IPS-15b (cell line): Measurements from ENCODE around the gene TEX2.
"Not testable (repeated sequence)": the region's sequence is repeated elsewhere in the genome, so short reads cannot be mapped to it uniquely, and the experiment has no call there.

Source experiments
- H3K27me3 ChIP-seq: one replicate; pipeline ENCODE4 v1.6.1; 2013; ENCODE audit warnings: low read length; ENCODE audit not compliant: control insufficient read depth, insufficient read depth
- H3K36me3 ChIP-seq: one replicate; pipeline ENCODE4 v1.6.1; 2013; ENCODE audit warnings: low read length; ENCODE audit not compliant: control insufficient read depth, insufficient read depth
- H3K4me1 ChIP-seq: one replicate; pipeline ENCODE4 v1.6.1; 2013; ENCODE audit warnings: mild to moderate bottlenecking, low read length; ENCODE audit not compliant: control insufficient read depth, insufficient read depth
- H3K4me3 ChIP-seq: one replicate; pipeline ENCODE4 v1.5.1; 2013; ENCODE audit warnings: low read depth, low read length
- H3K9ac ChIP-seq: one replicate; pipeline ENCODE4 v1.6.1; 2013; ENCODE audit warnings: low read depth, mild to moderate bottlenecking, low read length
- H3K9me3 ChIP-seq: one replicate; pipeline ENCODE4 v1.6.1; 2013; ENCODE audit warnings: mild to moderate bottlenecking, low read length; ENCODE audit not compliant: control insufficient read depth, insufficient read depth

TEX2 gene

GRCh38 chr17:64216338-64217248 lies 46.5 kb downstream of the TEX2 start:
- H3K4me1 ChIP-seq: peaks cover 9% of the 10 kb centered on the region
- no peaks in the 10 kb centered on the region for H3K36me3 ChIP-seq
- peak overlapping the region; percentile 51 for H3K9ac ChIP-seq
- no peak overlapping the region for H3K4me3 ChIP-seq
- H3K9me3 ChIP-seq: no peaks in the 10 kb centered on the region
- H3K27me3 ChIP-seq: no peaks in the 10 kb centered on the region

- Histone ChIP-seq H3K9ac (peak overlapping the region; percentile 51), H3K27me3 (no peaks in the 10 kb centered on the region), H3K4me1 (peaks cover 9% of the 10 kb centered on the region), H3K4me3 (no peak overlapping the region), H3K9me3 (no peaks in the 10 kb centered on the region), H3K36me3 (no peaks in the 10 kb centered on the region)
These were observed 47.1 kb downstream of the TEX2 start for GRCh38 chr17:64216000-64216337.

- no peaks in the 10 kb centered on the region for H3K36me3 ChIP-seq
- H3K27me3 ChIP-seq: no peaks in the 10 kb centered on the region
- no peaks in the 10 kb centered on the region for H3K9me3 ChIP-seq
- no peak overlapping the region for H3K4me3 ChIP-seq
- no peak overlapping the region for H3K9ac ChIP-seq
- H3K4me1 ChIP-seq: peaks cover 12% of the 10 kb centered on the region
These were observed 48.1 kb downstream of the TEX2 start for GRCh38 chr17:64214950-64215349.

GRCh38 chr17:64213995-64214811 lies 48.9 kb downstream of the TEX2 start:
- H3K36me3 ChIP-seq: no peaks in the 10 kb centered on the region
- H3K9ac ChIP-seq: no peak overlapping the region
- H3K4me3 ChIP-seq: no peak overlapping the region

DNA sequence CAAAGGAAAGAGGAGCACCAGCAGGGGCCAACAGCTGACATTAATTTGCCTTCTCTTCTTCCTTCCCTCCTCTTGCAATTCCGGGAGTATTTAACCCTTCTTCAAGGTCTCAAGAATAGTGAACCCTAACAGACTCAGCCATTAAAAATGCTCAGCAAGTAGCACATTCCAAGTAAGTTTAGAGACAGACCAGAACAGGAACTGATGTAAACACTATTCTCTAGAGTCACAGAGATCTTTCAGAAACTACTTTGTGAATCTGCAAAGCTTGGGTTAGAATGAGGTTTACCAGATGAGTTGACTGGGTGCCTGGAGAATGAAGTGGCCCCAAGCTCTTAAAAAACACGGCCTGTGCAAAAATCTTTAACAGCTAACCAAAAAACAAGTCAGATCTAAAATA lies 50.9 kb downstream of the TEX2 start:
- Histone ChIP-seq H3K9me3 (no peaks in the 10 kb centered on the region), H3K36me3 (no peaks in the 10 kb centered on the region), H3K4me3 (no peak overlapping the region), H3K9ac (no peak overlapping the region), H3K27me3 (no peaks in the 10 kb centered on the region), H3K4me1 (peaks cover 19% of the 10 kb centered on the region)

More at GRCh38 chr17:64213995-64214811, 48.9 kb downstream of the TEX2 start:
- Histone ChIP-seq H3K4me1 (peaks cover 18% of the 10 kb centered on the region), H3K9me3 (no peaks in the 10 kb centered on the region), H3K27me3 (no peaks in the 10 kb centered on the region)

GRCh38 chr17:64209983-64210382 lies 53.1 kb downstream of the TEX2 start:
- H3K36me3 ChIP-seq: no peaks in the 10 kb centered on the region
- no peaks in the 10 kb centered on the region for H3K9me3 ChIP-seq
- no peak overlapping the region for H3K4me3 ChIP-seq
- no peaks in the 10 kb centered on the region for H3K27me3 ChIP-seq
- peaks cover 12% of the 10 kb centered on the region for H3K4me1 ChIP-seq
- no peak overlapping the region for H3K9ac ChIP-seq

DNA sequence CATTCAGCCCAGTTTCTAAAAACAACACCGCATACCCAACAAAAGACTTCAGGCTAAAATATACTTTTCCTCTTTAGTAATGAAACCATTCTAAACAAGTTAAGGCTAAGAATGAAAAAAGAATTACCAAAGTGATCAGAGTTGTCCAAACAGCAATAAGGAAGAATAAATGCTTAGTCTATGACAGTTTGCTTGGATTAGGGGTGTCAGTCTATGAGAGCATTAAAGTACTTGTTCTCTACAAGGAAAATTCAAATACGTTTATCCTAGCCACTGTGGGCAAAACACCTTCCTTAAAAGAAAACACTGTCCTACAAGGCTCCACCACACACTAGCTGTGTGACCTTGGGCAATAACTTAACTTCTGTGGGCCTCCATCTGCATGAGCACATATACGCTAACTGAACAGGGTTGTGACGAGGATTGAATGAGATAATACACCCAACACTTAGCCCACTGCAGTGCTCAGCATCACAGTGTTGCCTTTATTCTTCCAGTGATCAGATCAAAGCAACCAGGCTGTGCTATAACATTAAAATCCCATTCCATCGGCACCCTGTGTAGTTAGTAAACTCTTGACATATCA lies 53.6 kb downstream of the TEX2 start:
- peaks cover 12% of the 10 kb centered on the region for H3K4me1 ChIP-seq
- no peaks in the 10 kb centered on the region for H3K27me3 ChIP-seq
- no peak overlapping the region for H3K9ac ChIP-seq
- H3K36me3 ChIP-seq: no peaks in the 10 kb centered on the region
- no peak overlapping the region for H3K4me3 ChIP-seq
- no peaks in the 10 kb centered on the region for H3K9me3 ChIP-seq

- H3K9me3 ChIP-seq, H3K36me3 ChIP-seq, H3K9ac ChIP-seq, H3K4me3 ChIP-seq, H3K27me3 ChIP-seq: not testable (repeated sequence)
- peaks cover 12% of the 10 kb centered on the region for H3K4me1 ChIP-seq
These were observed 54.4 kb downstream of the TEX2 start for GRCh38 chr17:64208656-64209055.

DNA sequence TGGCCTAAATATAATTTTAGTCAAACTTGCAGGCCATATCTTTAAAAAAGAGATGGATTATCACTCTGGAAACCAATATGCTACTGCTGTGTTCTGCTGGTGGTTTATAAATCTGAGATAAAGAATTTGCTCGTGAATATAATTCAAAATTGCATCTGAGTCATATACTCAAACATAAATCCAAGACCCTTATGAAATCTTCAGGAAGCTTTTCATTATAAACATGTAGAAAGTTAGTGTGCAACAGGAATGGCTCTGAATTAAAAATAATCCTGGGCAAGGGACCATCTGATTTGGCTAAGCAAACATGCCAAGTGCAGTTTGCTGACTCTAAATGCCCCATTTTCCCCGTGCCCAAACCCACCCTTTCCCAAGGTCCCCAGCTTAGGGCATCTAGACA lies 57.3 kb downstream of the TEX2 start:
- Histone ChIP-seq H3K36me3 (no peaks in the 10 kb centered on the region), H3K9ac (no peak overlapping the region), H3K9me3 (no peaks in the 10 kb centered on the region), H3K4me1 (peaks cover 16% of the 10 kb centered on the region), H3K27me3 (no peaks in the 10 kb centered on the region), H3K4me3 (no peak overlapping the region)

DNA sequence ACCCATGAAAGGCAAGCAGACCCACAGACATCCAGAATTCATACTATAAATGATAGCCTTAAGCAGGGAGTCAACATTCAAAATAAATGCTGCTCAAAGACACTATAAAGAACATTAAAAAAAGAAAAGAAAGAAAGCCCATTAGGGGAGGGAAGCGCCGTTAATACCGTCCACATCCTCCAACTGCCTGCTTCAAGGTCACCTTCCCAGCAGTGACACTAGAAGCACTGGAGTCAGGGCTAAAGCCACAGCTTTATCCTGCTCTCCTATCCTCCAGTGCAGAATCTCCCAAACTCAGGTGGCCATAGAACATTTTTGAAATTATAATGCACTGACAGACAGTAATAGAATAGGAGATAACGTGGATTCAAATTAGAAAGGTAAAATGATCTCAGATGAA lies 59.4 kb downstream of the TEX2 start:
- no peak overlapping the region for H3K4me3 ChIP-seq
- no peaks in the 10 kb centered on the region for H3K9me3 ChIP-seq
- H3K36me3 ChIP-seq: no peaks in the 10 kb centered on the region
- H3K9ac ChIP-seq: no peak overlapping the region
- H3K4me1 ChIP-seq: peaks cover 11% of the 10 kb centered on the region
- no peaks in the 10 kb centered on the region for H3K27me3 ChIP-seq

- no peaks in the 10 kb centered on the region for H3K9me3 ChIP-seq
- no peak overlapping the region for H3K4me3 ChIP-seq
- no peak overlapping the region for H3K9ac ChIP-seq
- H3K27me3 ChIP-seq: no peaks in the 10 kb centered on the region
- no peaks in the 10 kb centered on the region for H3K36me3 ChIP-seq
- H3K4me1 ChIP-seq: peaks cover 11% of the 10 kb centered on the region
These were observed 60.2 kb downstream of the TEX2 start for GRCh38 chr17:64202683-64203344.
